OCI-LY1 (cell line): Measurements from ENCODE around the gene NDUFAF8.

ENCODE experiments used
- H2AFZ ChIP-seq: fragments of 200-600 bp; sonication (generic), shearing (Covaris generic); 2 replicates; pipeline ENCODE4 v1.6.0; 2014; ENCODE audit warnings: antibody characterized with exemption, mild to moderate bottlenecking, low read length
- H3F3A ChIP-seq: fragments of 200-600 bp; sonication (generic), shearing (Covaris generic); 2 replicates; pipeline ENCODE4 v1.6.0; 2014; ENCODE audit warnings: mild to moderate bottlenecking, antibody characterized with exemption, low read length, moderate library complexity; ENCODE audit not compliant: insufficient read depth
- H3K27ac ChIP-seq: fragments of 200-600 bp; sonication (generic); 2 replicates; pipeline ENCODE4 v1.5.1; 2014; ENCODE audit warnings: low read length, mixed run types, mild to moderate bottlenecking, low read depth; ENCODE audit not compliant: poor library complexity, severe bottlenecking
- H3K27me3 ChIP-seq: fragments of 200-600 bp; sonication (generic); 2 replicates; pipeline ENCODE4 v1.6.0; 2014; ENCODE audit warnings: antibody characterized with exemption, mild to moderate bottlenecking, low read length, moderate library complexity; ENCODE audit not compliant: insufficient read depth
- H3K36me3 ChIP-seq: fragments of 200-600 bp; sonication (generic); 2 replicates; pipeline ENCODE4 v1.6.1; 2014; ENCODE audit warnings: mild to moderate bottlenecking, antibody characterized with exemption, low read length, moderate library complexity, mixed read lengths; ENCODE audit not compliant: insufficient read depth
- H3K4me1 ChIP-seq: fragments of 200-600 bp; sonication (generic); 2 replicates; pipeline ENCODE4 v1.5.1; 2014; ENCODE audit warnings: mild to moderate bottlenecking, low read length, moderate library complexity; ENCODE audit not compliant: insufficient read depth, severe bottlenecking
- H3K4me2 ChIP-seq: fragments of 200-600 bp; sonication (generic), shearing (Covaris generic); 2 replicates; pipeline ENCODE4 v1.6.1; 2014; ENCODE audit warnings: low read length
- H3K4me3 ChIP-seq: fragments of 200-600 bp; sonication (generic); 2 replicates; pipeline ENCODE4 v1.5.1; 2014; ENCODE audit warnings: low read length, low read depth, mild to moderate bottlenecking, mixed read lengths; ENCODE audit not compliant: poor library complexity, severe bottlenecking
- H3K79me2 ChIP-seq: fragments of 200-600 bp; shearing (Covaris generic); 2 replicates; pipeline ENCODE4 v1.6.1; 2016; ENCODE audit warnings: mixed run types, low read length, mixed read lengths; ENCODE audit not compliant: insufficient read depth
- H3K9ac ChIP-seq: fragments of 200-600 bp; sonication (generic), shearing (Covaris generic); 2 replicates; pipeline ENCODE4 v1.6.1; 2014; ENCODE audit warnings: mild to moderate bottlenecking, low read length, mixed read lengths
- H3K9me2 ChIP-seq: fragments of 200-600 bp; sonication (generic), shearing (Covaris generic); 2 replicates; pipeline ENCODE4 v1.6.1; 2014; ENCODE audit warnings: low read depth, mild to moderate bottlenecking, low read length, mixed read lengths
- H3K9me3 ChIP-seq: fragments of 200-600 bp; shearing (Covaris generic); 2 replicates; pipeline ENCODE4 v1.6.1; 2014; ENCODE audit warnings: low read length, mixed read lengths
- H4K20me1 ChIP-seq: fragments of 200-600 bp; sonication (generic), shearing (Covaris generic); 2 replicates; pipeline ENCODE4 v1.6.0; 2016; ENCODE audit warnings: mild to moderate bottlenecking, low read length; ENCODE audit not compliant: insufficient read depth
- EZH2 ChIP-seq: fragments of 200-600 bp; sonication (generic), shearing (Covaris generic); IDR thresholded peaks from 2 replicates; pipeline ENCODE4 v1.8.0; 2017; ENCODE audit warnings: borderline replicate concordance, mixed run types, mild to moderate bottlenecking, antibody characterized with exemption, low read length, moderate library complexity, mixed read lengths
- TF ChIP-seq, protein P1 (sequence below): fragments of 200-600 bp; sonication (generic), shearing (Covaris generic); IDR thresholded peaks from 2 replicates; pipeline ENCODE4 v1.5.1; 2017; ENCODE audit warnings: mild to moderate bottlenecking, antibody characterized with exemption, low read length, moderate library complexity, mixed read lengths

Gene NDUFAF8

GRCh38 chr17:81208651-81209050 is 30.5 kb upstream of the NDUFAF8 start:
- H3K9ac ChIP-seq, result no peak overlapping the region
- no peak overlapping the region for H3K4me3 ChIP-seq
- H3K79me2 ChIP-seq, result no peaks in the 10 kb centered on the region
- H2AFZ ChIP-seq, result no peak overlapping the region
- peaks cover 16% of the 10 kb centered on the region; the same call in 1 of the 2 replicates for H3K36me3 ChIP-seq
- no peaks in the 10 kb centered on the region for H3K27me3 ChIP-seq
- no peaks in the 10 kb centered on the region for H3F3A ChIP-seq
- TF ChIP-seq, protein P1, sequence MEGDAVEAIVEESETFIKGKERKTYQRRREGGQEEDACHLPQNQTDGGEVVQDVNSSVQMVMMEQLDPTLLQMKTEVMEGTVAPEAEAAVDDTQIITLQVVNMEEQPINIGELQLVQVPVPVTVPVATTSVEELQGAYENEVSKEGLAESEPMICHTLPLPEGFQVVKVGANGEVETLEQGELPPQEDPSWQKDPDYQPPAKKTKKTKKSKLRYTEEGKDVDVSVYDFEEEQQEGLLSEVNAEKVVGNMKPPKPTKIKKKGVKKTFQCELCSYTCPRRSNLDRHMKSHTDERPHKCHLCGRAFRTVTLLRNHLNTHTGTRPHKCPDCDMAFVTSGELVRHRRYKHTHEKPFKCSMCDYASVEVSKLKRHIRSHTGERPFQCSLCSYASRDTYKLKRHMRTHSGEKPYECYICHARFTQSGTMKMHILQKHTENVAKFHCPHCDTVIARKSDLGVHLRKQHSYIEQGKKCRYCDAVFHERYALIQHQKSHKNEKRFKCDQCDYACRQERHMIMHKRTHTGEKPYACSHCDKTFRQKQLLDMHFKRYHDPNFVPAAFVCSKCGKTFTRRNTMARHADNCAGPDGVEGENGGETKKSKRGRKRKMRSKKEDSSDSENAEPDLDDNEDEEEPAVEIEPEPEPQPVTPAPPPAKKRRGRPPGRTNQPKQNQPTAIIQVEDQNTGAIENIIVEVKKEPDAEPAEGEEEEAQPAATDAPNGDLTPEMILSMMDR, result no peak
- no peak for TF ChIP-seq EZH2
- no peaks in the 10 kb centered on the region for H3K4me1 ChIP-seq
- H3K9me3 ChIP-seq, result no peaks in the 10 kb centered on the region
- H4K20me1 ChIP-seq, result no peaks in the 10 kb centered on the region
- no peaks in the 10 kb centered on the region for H3K9me2 ChIP-seq
- H3K27ac ChIP-seq, result no peak overlapping the region
- no peak overlapping the region for H3K4me2 ChIP-seq

- Histone ChIP-seq H4K20me1 (no peaks in the 10 kb centered on the region), H3K27ac (no peak overlapping the region), H3K9me2 (no peaks in the 10 kb centered on the region), H3K4me2 (no peak overlapping the region), H3K36me3 (peaks cover 16% of the 10 kb centered on the region; the same call in 1 of the 2 replicates), H3K4me3 (no peak overlapping the region), H3K27me3 (no peaks in the 10 kb centered on the region), H2AFZ (no peak overlapping the region), H3K4me1 (no peaks in the 10 kb centered on the region), H3K79me2 (no peaks in the 10 kb centered on the region), H3K9ac (no peak overlapping the region), H3F3A (no peaks in the 10 kb centered on the region), H3K9me3 (no peaks in the 10 kb centered on the region)
- TF ChIP-seq, protein P1, result no peak
- no peak for TF ChIP-seq EZH2
Measured at GRCh38 chr17:81209141-81209540, 30.0 kb upstream of the NDUFAF8 start.

DNA sequence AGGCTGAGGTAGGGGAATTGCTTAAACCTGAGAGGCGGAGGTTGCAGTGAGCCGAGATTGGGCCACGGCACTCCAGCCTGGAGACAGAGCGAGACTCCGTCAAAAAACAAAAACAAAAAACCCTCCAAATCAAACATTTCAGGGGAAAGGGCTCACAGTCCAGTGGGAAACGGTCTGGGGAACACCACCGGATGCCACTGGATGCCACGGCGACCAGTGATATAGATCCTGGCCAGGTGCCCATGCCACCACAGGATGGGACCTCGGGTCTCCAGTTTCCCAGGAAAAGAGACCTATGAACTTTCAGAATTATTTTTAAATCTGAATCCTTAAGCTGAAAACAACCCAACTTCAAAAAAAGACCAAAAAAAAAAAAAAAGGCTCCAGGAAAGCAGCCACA is 28.7 kb upstream of the NDUFAF8 start:
- no peaks in the 10 kb centered on the region for H4K20me1 ChIP-seq

More for the DNA sequence above, 28.7 kb upstream of the NDUFAF8 start:
- Histone ChIP-seq H3K9me3 (no peaks in the 10 kb centered on the region), H3K79me2 (no peaks in the 10 kb centered on the region), H3K9me2 (no peaks in the 10 kb centered on the region), H3K4me1 (no peaks in the 10 kb centered on the region), H3K27ac (no peak overlapping the region), H3K4me2 (no peak overlapping the region), H3K4me3 (no peak overlapping the region), H3K27me3 (no peaks in the 10 kb centered on the region), H3K9ac (no peak overlapping the region), H3F3A (no peaks in the 10 kb centered on the region), H3K36me3 (peaks cover 16% of the 10 kb centered on the region; the same call in 1 of the 2 replicates), H2AFZ (no peak overlapping the region)
- TF ChIP-seq, protein P1, result no peak
- no peak for TF ChIP-seq EZH2
